ENCODE results near the gene ADAMTSL1. TPM values are rescaled to one million over a fixed set of nuclear protein-coding genes. Genes with fewer than 3 reads are reported as not detected.

Gene ADAMTSL1
- polyA plus RNA-seq, 1 experiment: 17.2 TPM

GRCh38 chr9:18936094-18936871 lies 462.3 kb downstream of the ADAMTSL1 start:
- Histone ChIP-seq H3K27me3 (ENCODE audit: control insufficient read depth, insufficient read depth, low read length) (no peaks in the 10 kb centered on the region), H3K36me3 (ENCODE audit: control insufficient read depth, insufficient read depth, low read length) (no peaks in the 10 kb centered on the region), H3K4me3 (ENCODE audit: low read depth, low read length) (no peak overlapping the region)
- ChIA-PET CTCF (no interaction called here), POLR2A (no interaction called here)
- DNase-seq (ENCODE audit: low read depth): no peak
- TF ChIP-seq CTCF (IDR thresholded peaks at IDR 0.05; ENCODE audit: insufficient read depth, low read depth, low read length): no peak

DNA sequence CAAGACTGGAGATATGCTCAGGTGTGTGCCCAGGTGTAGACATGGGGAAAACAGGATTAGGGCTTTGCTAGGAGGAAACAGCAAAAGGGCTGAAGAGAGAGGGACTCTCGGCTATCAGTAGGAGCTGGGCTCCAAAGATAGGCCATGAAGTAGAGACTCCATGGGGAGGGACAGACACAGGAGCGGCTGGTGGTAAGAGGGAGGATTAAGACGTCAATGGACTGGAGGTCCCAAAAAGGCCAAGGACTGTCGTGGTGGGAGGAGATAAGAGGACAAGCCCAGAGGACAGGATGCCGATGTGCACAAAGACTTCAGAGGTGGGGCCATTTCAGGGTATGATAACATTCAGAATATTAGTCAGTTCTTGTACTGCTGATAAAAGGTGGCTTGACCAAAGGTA lies 466.0 kb downstream of the ADAMTSL1 start:
- ChIA-PET POLR2A (no interaction called here), CTCF (interaction anchor here (1.1 kb wide), 1 partner anchor 12 kb away, joined by 3 read pairs; no protein-coding TSS in a partner anchor)
- no peaks in the 10 kb centered on the region; the same call in 1 of the 2 replicates for H3K27me3 ChIP-seq (ENCODE audit: control insufficient read depth, insufficient read depth, low read length)
- no peak for DNase-seq (ENCODE audit: low read depth)
- no peak for TF ChIP-seq CTCF (IDR thresholded peaks at IDR 0.05; ENCODE audit: insufficient read depth, low read depth, low read length)
- H3K36me3 ChIP-seq (ENCODE audit: control insufficient read depth, insufficient read depth, low read length): no peaks in the 10 kb centered on the region
- no peak overlapping the region for H3K4me3 ChIP-seq (ENCODE audit: low read depth, low read length)

GRCh38 chr9:18941060-18941740 lies 467.2 kb downstream of the ADAMTSL1 start:
- Histone ChIP-seq H3K36me3 (ENCODE audit: control insufficient read depth, insufficient read depth, low read length) (no peaks in the 10 kb centered on the region), H3K4me3 (ENCODE audit: low read depth, low read length) (no peak overlapping the region), H3K27me3 (ENCODE audit: control insufficient read depth, insufficient read depth, low read length) (no peaks in the 10 kb centered on the region; the same call in 1 of the 2 replicates)
- ChIA-PET CTCF (no interaction called here), POLR2A (no interaction called here)
- TF ChIP-seq CTCF (IDR thresholded peaks at IDR 0.05; ENCODE audit: insufficient read depth, low read depth, low read length): no peak
- DNase-seq (ENCODE audit: low read depth): no peak

DNA sequence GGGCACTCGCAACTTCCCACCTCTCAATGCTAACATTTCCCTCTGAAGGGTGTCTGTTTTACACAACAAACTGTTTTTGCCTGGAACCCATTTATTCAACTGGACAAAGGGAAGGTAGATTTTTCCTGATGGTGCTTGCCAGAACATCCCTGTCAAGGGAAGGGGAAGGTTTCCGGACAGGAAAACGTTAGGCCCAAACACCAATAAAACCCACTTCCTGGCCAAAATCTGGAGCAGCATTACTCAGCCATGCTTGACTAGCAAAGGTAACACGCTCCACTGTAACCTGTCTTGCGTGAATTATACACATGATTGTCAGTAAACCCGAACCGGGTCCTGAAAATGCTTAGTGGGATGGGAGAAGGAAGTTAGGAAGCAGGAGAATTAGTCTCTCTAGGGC lies 468.8 kb downstream of the ADAMTSL1 start:
- Histone ChIP-seq H3K27me3 (ENCODE audit: control insufficient read depth, insufficient read depth, low read length) (no peaks in the 10 kb centered on the region; the same call in 1 of the 2 replicates), H3K4me3 (ENCODE audit: low read depth, low read length) (no peak overlapping the region), H3K36me3 (ENCODE audit: control insufficient read depth, insufficient read depth, low read length) (no peaks in the 10 kb centered on the region)
- ChIA-PET POLR2A (no interaction called here), CTCF (interaction anchor here (1.0 kb wide), 1 partner anchor 17 kb away, joined by 3 read pairs; no protein-coding TSS in a partner anchor)
- no peak for DNase-seq (ENCODE audit: low read depth)
- no peak for TF ChIP-seq CTCF (IDR thresholded peaks at IDR 0.05; ENCODE audit: insufficient read depth, low read depth, low read length)

DNA sequence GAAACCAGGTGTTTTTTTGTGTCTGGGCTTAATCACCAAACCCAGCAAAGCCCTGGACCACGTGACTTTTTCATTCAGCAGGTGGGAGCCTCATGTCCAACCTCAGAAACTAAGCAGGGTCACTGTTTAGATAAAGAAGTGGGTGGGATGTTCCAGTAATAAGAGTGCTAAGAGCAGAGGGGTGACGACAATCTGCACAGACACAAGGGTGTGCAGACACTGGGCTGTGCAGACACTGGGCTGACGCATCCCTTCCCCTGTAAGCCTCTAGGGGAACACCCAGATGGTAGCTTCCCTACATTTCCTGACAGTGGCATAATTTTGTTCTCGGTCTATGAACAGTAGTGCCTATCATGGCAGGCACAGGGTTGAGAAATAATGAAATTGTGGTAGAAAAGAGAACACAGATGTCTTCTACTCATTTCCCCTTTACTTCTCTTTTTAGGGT lies 474.0 kb downstream of the ADAMTSL1 start:
- CTCF ChIA-PET: interaction anchor here (0.6 to 0.7 kb wide), 2 partner anchors 146 to 454 kb away, joined by 3 to 4 read pairs; no protein-coding TSS in a partner anchor
- POLR2A ChIA-PET: no interaction called here
- DNase-seq (ENCODE audit: low read depth): no peak
- TF ChIP-seq CTCF (IDR thresholded peaks at IDR 0.05; ENCODE audit: insufficient read depth, low read depth, low read length): no peak
- peaks cover 4% of the 10 kb centered on the region; the same call in 1 of the 2 replicates for H3K27me3 ChIP-seq (ENCODE audit: control insufficient read depth, insufficient read depth, low read length)
- no peak overlapping the region for H3K4me3 ChIP-seq (ENCODE audit: low read depth, low read length)
- H3K36me3 ChIP-seq (ENCODE audit: control insufficient read depth, insufficient read depth, low read length): no peaks in the 10 kb centered on the region
